ENCODE results near the gene CTDSP2. TPM values are rescaled to one million over a fixed set of nuclear protein-coding genes. Genes with fewer than 3 reads are reported as not detected.

Gene CTDSP2
- total RNA-seq, 2 donors from 2014 or later: 170 to 222 TPM

- Histone ChIP-seq H3K9me3 (no peaks in the 10 kb centered on the region), H3K4me3 (no peak overlapping the region), H3K27me3 (replicated peaks; ENCODE audit: insufficient read depth) (no peaks in the 10 kb centered on the region), H3K36me3 (peaks cover 3% of the 10 kb centered on the region), H3K4me1 (ENCODE audit: control insufficient read depth in 1 of 2, low read depth in 2 of 2) (peaks cover 13 to 38% of the 10 kb centered on the region in 2 donors), H3K27ac (peak overlapping the region in 1 of 2 donors; percentile 94)
- DNase-seq (ENCODE audit: low spot score) (no peak), ATAC-seq (ENCODE audit: insufficient number of reproducible peaks, low FRiP score, low read depth) (no peak)
- TF ChIP-seq CTCF (IDR thresholded peaks at IDR 0.05): no peak
Observed at GRCh38 chr12:57770734-57771133, 75.8 kb downstream of the CTDSP2 start.

Other genes with a start within 250 kb of the CTDSP2 start
- gene DTX3, start 241.9 kb downstream of the CTDSP2 start, total RNA-seq: 10 to 100 TPM; 37.9 to 55.1 TPM
- 10 to 100 TPM; 73.8 to 77.0 TPM for gene ARHGEF25, start 235.3 kb downstream of the CTDSP2 start, total RNA-seq
- gene B4GALNT1, start 213.5 kb downstream of the CTDSP2 start, total RNA-seq: 10 to 100 TPM in 1 of 2 donors, 1 to 10 TPM in 1; 4.0 to 11.0 TPM
- gene OS9, start 152.6 kb downstream of the CTDSP2 start, total RNA-seq: 100 to 1,000 TPM; 253 to 381 TPM
- 1 to 10 TPM; 1.2 to 3.5 TPM for gene AGAP2, start 108.0 kb downstream of the CTDSP2 start, total RNA-seq
- gene TSPAN31, start 101.7 kb downstream of the CTDSP2 start, total RNA-seq: 100 to 1,000 TPM in 1 of 2 donors, 10 to 100 TPM in 1; 58.8 to 115 TPM
- gene CDK4, start 94.4 kb downstream of the CTDSP2 start, total RNA-seq: 10 to 100 TPM; 52.3 to 72.8 TPM
- 10 to 100 TPM in 1 of 2 donors, 1 to 10 TPM in 1; 8.8 to 11.2 TPM for gene MARCHF9, start 91.6 kb downstream of the CTDSP2 start, total RNA-seq
- gene CYP27B1, start 79.7 kb downstream of the CTDSP2 start, total RNA-seq: 1 to 10 TPM in 1 of 2 donors, under 1 TPM in 1; 0.81 to 2.2 TPM
- gene METTL1, start 74.6 kb downstream of the CTDSP2 start, total RNA-seq: 10 to 100 TPM; 10.4 to 13.5 TPM
- gene EEF1AKMT3, start 74.1 kb downstream of the CTDSP2 start, total RNA-seq: 1 to 10 TPM; 7.0 to 9.7 TPM
- 10 to 100 TPM; 15.4 to 19.3 TPM for gene TSFM, start 63.9 kb downstream of the CTDSP2 start, total RNA-seq
- 10 to 100 TPM in 1 of 2 donors, 1 to 10 TPM in 1; 2.2 to 15.3 TPM for gene AVIL, start 28.0 kb downstream of the CTDSP2 start, total RNA-seq
- gene ATP23, start 94.8 kb upstream of the CTDSP2 start, total RNA-seq: 1 to 10 TPM; 4.4 to 7.4 TPM